ENCODE measurements around the gene S100A13.

- TF ChIP-seq CTCF (IDR thresholded peaks at IDR 0.05 in 2 of 3, conservative IDR thresholded peaks at IDR 0.05 in 1 of 3; ENCODE audit: insufficient read depth in 2 of 3, low read depth in 1 of 3, low read length in 3 of 3) (no peak), MAX (CRISPR knock-in tag; IDR thresholded peaks at IDR 0.05) (no peak)
Measured at GRCh38 chr1:153614189-153614900, 13.0 kb downstream of the S100A13 start.

Data from K562 (cell line).